Measurements from ENCODE around the gene USP19. TPM values are rescaled to one million over a fixed set of nuclear protein-coding genes. Genes with fewer than 3 reads are reported as not detected.

The USP19 gene
- total and polyA plus RNA-seq, 4 donors: 8.1 to 39.6 (median 27.4) TPM

- TF ChIP-seq, protein P1, sequence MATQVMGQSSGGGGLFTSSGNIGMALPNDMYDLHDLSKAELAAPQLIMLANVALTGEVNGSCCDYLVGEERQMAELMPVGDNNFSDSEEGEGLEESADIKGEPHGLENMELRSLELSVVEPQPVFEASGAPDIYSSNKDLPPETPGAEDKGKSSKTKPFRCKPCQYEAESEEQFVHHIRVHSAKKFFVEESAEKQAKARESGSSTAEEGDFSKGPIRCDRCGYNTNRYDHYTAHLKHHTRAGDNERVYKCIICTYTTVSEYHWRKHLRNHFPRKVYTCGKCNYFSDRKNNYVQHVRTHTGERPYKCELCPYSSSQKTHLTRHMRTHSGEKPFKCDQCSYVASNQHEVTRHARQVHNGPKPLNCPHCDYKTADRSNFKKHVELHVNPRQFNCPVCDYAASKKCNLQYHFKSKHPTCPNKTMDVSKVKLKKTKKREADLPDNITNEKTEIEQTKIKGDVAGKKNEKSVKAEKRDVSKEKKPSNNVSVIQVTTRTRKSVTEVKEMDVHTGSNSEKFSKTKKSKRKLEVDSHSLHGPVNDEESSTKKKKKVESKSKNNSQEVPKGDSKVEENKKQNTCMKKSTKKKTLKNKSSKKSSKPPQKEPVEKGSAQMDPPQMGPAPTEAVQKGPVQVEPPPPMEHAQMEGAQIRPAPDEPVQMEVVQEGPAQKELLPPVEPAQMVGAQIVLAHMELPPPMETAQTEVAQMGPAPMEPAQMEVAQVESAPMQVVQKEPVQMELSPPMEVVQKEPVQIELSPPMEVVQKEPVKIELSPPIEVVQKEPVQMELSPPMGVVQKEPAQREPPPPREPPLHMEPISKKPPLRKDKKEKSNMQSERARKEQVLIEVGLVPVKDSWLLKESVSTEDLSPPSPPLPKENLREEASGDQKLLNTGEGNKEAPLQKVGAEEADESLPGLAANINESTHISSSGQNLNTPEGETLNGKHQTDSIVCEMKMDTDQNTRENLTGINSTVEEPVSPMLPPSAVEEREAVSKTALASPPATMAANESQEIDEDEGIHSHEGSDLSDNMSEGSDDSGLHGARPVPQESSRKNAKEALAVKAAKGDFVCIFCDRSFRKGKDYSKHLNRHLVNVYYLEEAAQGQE (IDR thresholded peaks at IDR 0.05): no peak
- TF ChIP-seq HNF4A (conservative IDR thresholded peaks at IDR 0.05) (no peak), SP1 (IDR thresholded peaks at IDR 0.05) (no peak)
Observed at GRCh38 chr3:49161808-49162530, 41.3 kb upstream of the USP19 start (continued).

DNA sequence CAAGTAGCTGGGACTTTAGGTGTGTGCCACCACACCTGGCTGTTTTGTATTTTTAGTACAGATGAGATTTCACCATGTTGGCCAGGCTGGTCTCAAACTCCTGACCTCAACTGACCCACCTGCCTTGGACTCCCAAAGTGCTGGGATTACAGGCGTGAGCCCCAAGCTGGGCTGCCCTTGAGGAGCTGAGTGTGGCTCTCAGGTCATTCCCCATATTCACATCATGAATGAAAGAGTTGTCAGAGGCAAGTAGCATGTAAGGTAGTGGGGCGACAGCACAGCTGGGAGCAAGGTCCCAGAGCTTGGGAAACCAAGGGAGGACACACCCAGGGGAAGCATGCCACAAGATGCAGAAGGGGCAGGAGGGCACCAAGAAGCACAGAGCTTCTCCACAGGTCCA lies 40.6 kb upstream of the USP19 start:
- H3K9me3 ChIP-seq (ENCODE audit: control insufficient read depth in 4 of 4, low read length in 3 of 4): no peaks in the 10 kb centered on the region
- no peaks in the 10 kb centered on the region for H3K27me3 ChIP-seq (ENCODE audit: control insufficient read depth in 4 of 4, insufficient read depth in 4 of 4, low read length in 3 of 4)
- no peak overlapping the region for H3K9ac ChIP-seq (ENCODE audit: low read depth in 1 of 2, low read length in 2 of 2)
- H3K27ac ChIP-seq (ENCODE audit: low read depth in 1 of 2, low read length in 2 of 2): no peak overlapping the region
- DNase-seq (ENCODE audit: low spot score): no peak
- H3K4me3 ChIP-seq (ENCODE audit: low read depth in 1 of 3, low read length in 3 of 3): no peak overlapping the region
- H3K4me1 ChIP-seq (ENCODE audit: control insufficient read depth in 4 of 4, insufficient read depth in 4 of 4, low read length in 3 of 4): peaks cover 7 to 15% (median 15%) of the 10 kb centered on the region in 4 donors
- WGBS: 100% methylated on average over 2 of the region's 2 CpGs
- peaks cover 0 to 14% (median 12%) of the 10 kb centered on the region in 4 donors for H3K36me3 ChIP-seq (ENCODE audit: control insufficient read depth in 4 of 4, insufficient read depth in 3 of 4, low read depth in 1 of 4, low read length in 3 of 4)
- TF ChIP-seq CTCF (IDR thresholded peaks at IDR 0.05; ENCODE audit: low read depth, low read length, missing input control) (no peak), NR2F2 (IDR thresholded peaks at IDR 0.05) (no peak), FOXA2 (IDR thresholded peaks at IDR 0.05) (no peak), TAF1 (conservative IDR thresholded peaks at IDR 0.05) (no peak), EGR1 (IDR thresholded peaks at IDR 0.05; ENCODE audit: low read depth in 2 of 2) (no peak), HNF4A (conservative IDR thresholded peaks at IDR 0.05) (no peak), JUND (IDR thresholded peaks at IDR 0.05) (no peak)
- TF ChIP-seq, protein P1 (IDR thresholded peaks at IDR 0.05): no peak

DNA sequence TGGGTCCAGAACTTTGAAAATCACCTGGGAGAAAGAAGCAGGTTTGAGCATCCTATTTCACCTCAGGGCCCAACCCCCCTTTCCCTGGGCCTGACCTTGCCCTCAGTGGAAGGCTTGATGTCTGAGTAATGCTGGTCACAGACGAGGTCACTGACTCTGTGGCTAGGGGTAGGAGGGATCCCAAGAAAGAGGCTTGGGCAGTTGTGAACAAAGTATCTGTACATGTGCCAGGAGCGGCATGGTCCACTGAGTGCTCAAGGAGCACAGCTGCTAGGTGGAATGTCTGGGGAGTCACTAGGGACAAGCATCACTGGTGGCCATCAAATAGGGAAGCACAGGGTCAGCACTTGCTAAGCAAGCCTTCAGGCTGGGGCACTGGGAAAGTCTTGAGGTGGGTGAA lies 38.2 kb upstream of the USP19 start:
- Histone ChIP-seq H3K9me3 (ENCODE audit: control insufficient read depth in 4 of 4, low read length in 3 of 4) (no peaks in the 10 kb centered on the region), H3K4me3 (ENCODE audit: low read depth in 1 of 3, low read length in 3 of 3) (no peak overlapping the region), H3K27me3 (ENCODE audit: control insufficient read depth in 4 of 4, insufficient read depth in 4 of 4, low read length in 3 of 4) (no peaks in the 10 kb centered on the region), H3K4me1 (ENCODE audit: control insufficient read depth in 4 of 4, insufficient read depth in 4 of 4, low read length in 3 of 4) (no peaks in the 10 kb centered on the region), H3K9ac (ENCODE audit: low read depth in 1 of 2, low read length in 2 of 2) (no peak overlapping the region), H3K27ac (ENCODE audit: low read depth in 1 of 2, low read length in 2 of 2) (no peak overlapping the region), H3K36me3 (ENCODE audit: control insufficient read depth in 4 of 4, insufficient read depth in 3 of 4, low read depth in 1 of 4, low read length in 3 of 4) (peaks cover 0 to 10% (median 8%) of the 10 kb centered on the region in 4 donors)
- DNase-seq (ENCODE audit: low spot score): no peak
- WGBS: 59% methylated on average over 2 of the region's 2 CpGs
- TF ChIP-seq HNF4G (IDR thresholded peaks at IDR 0.05) (no peak), CTCF (IDR thresholded peaks at IDR 0.05; ENCODE audit: low read depth, low read length, missing input control) (no peak)
- TF ChIP-seq, protein P1 (IDR thresholded peaks at IDR 0.05): no peak
